GM12878 (cell line): ENCODE results near the gene AGBL1. TPM values are rescaled to one million over a fixed set of nuclear protein-coding genes. Genes with fewer than 3 reads are reported as not detected.

ENCODE experiments used
- ATAC-seq: fragments of 200-7000 bp; cut with Tn5 transposase; 3 replicates; pipeline ENCODE4 v1.9.1; 2020; ENCODE audit warnings: mild to moderate bottlenecking, moderate library complexity
- BruUV-seq: library from RNA; stranded (reverse); fragments of 400-500 nt; replicated peaks from 2 replicates; lab custom pipeline; 2021; lab: Mats Ljungman, UMichigan
- CTCF ChIA-PET: fragments of 300-600 bp; sonication (Branson Sonifier 250); formaldehyde crosslinking; extraction: SDS; loops from one replicate; lab custom pipeline; 2021; ENCODE audit warnings: inconsistent platforms; lab: Yijun Ruan, JAX
- POLR2A ChIA-PET: fragments of 350-600 bp; formaldehyde crosslinking; extraction: SDS; loops from one replicate; lab custom pipeline; 2021; ENCODE audit warnings: inconsistent platforms; lab: Charles Lee
- RAD21 ChIA-PET: fragments of 300-600 bp; sonication (Branson Sonifier 250); formaldehyde crosslinking; loops from one replicate; lab custom pipeline; 2023; ENCODE audit warnings: antibody characterized with exemption; ENCODE audit not compliant: unreplicated experiment; lab: Charles Lee
- SMC1A ChIA-PET: fragments of 300-600 bp; sonication (Branson Sonifier 250); formaldehyde crosslinking; loops from one replicate; lab custom pipeline; 2023; ENCODE audit not compliant: unreplicated experiment, uncharacterized antibody; lab: Charles Lee
- DNase-seq: peaks from one replicate; pipeline ENCODE4 v3.0.0-alpha.2; 2011; ENCODE audit warnings: low read depth, low spot score
- FAIRE-seq: peaks from 3 replicates; lab custom pipeline; 2011; peaks lifted over from hg19 to GRCh38; lab: Jason Lieb, UNC
- H2AFZ ChIP-seq: 2 replicates; pipeline ENCODE4 v1.6.0; 2011; ENCODE audit warnings: low read depth, low read length, control low read depth; ENCODE audit not compliant: control insufficient read depth
- H3K27ac ChIP-seq: 2 replicates; pipeline ENCODE4 v1.5.1; 2011; ENCODE audit warnings: control low read depth; ENCODE audit not compliant: control insufficient read depth, insufficient read depth
- H3K27me3 ChIP-seq, 2 experiments: replicated peaks in 1 of 2; 2 replicates each; pipeline versions ENCODE4 v1.6.0 to v1.6.1; 2011; ENCODE audit warnings: low read length in 1 of 2; ENCODE audit not compliant: control insufficient read depth in 2 of 2, insufficient read depth in 2 of 2
- H3K36me3 ChIP-seq, 2 experiments: 2 replicates each; pipeline ENCODE4 v1.5.1; 2011; ENCODE audit warnings: low read length in 1 of 2; ENCODE audit not compliant: control insufficient read depth in 2 of 2, insufficient read depth in 2 of 2
- H3K4me1 ChIP-seq: 2 replicates; pipeline ENCODE4 v1.6.1; 2011; ENCODE audit warnings: mild to moderate bottlenecking, low read length, moderate library complexity, mixed read lengths; ENCODE audit not compliant: control insufficient read depth, insufficient read depth
- H3K4me2 ChIP-seq: 2 replicates; pipeline ENCODE4 v1.6.0; 2011; ENCODE audit warnings: control low read depth; ENCODE audit not compliant: control insufficient read depth, insufficient read depth
- H3K4me3 ChIP-seq: fragments of 200-600 bp; sonication (generic); 2 replicates; pipeline ENCODE4 v1.5.1; 2016
- H3K79me2 ChIP-seq: 2 replicates; pipeline ENCODE4 v1.6.0; 2011; ENCODE audit warnings: low read length; ENCODE audit not compliant: control insufficient read depth, insufficient read depth
- H3K9ac ChIP-seq: 2 replicates; pipeline ENCODE4 v1.8.0; 2011; ENCODE audit warnings: low read length, control low read depth, mixed read lengths; ENCODE audit not compliant: control insufficient read depth, insufficient read depth
- H3K9me3 ChIP-seq: replicated peaks from 3 replicates; pipeline ENCODE4 v1.5.1; 2011; ENCODE audit warnings: mild to moderate bottlenecking, low read length; ENCODE audit not compliant: control insufficient read depth, insufficient read depth
- H4K20me1 ChIP-seq: 2 replicates; pipeline ENCODE4 v1.6.0; 2011; ENCODE audit not compliant: control insufficient read depth, insufficient read depth
- ATF7 ChIP-seq: fragments of 450-650 bp; IDR thresholded peaks from 2 replicates; pipeline ENCODE4 v1.6.1; 2016; ENCODE audit warnings: low read depth, mild to moderate bottlenecking
- BCLAF1 ChIP-seq: fragments of 450-650 bp; IDR thresholded peaks from 2 replicates; pipeline ENCODE4 v1.6.1; 2017; ENCODE audit warnings: antibody characterized with exemption, mild to moderate bottlenecking, moderate library complexity
- BHLHE40 ChIP-seq, 2 experiments: fragments of 450-650 bp in 1 of 2; IDR thresholded peaks; 2 replicates each; pipeline ENCODE4 v1.6.1; 2011 to 2017; ENCODE audit warnings: low read depth in 2 of 2, borderline replicate concordance in 1 of 2, improper control_type of control experiment in 1 of 2, low read length in 1 of 2, mild to moderate bottlenecking in 1 of 2
- CBX3 ChIP-seq: fragments of 200-600 bp; sonication (generic); IDR thresholded peaks from 2 replicates; pipeline ENCODE4 v1.6.1; 2016; ENCODE audit warnings: low read depth, borderline replicate concordance
- CHD2 ChIP-seq: IDR thresholded peaks from 2 replicates; pipeline ENCODE4 v1.6.1; 2011; ENCODE audit warnings: low read depth, low read length, improper control_type of control experiment, borderline replicate concordance
- KDM1A ChIP-seq: fragments of 200-600 bp; sonication (generic); IDR thresholded peaks from 2 replicates; pipeline ENCODE4 v1.6.1; 2016; ENCODE audit warnings: borderline replicate concordance
- MYB ChIP-seq: fragments of 150-350 bp; IDR thresholded peaks from 2 replicates; pipeline ENCODE4 v1.6.1; 2014; ENCODE audit warnings: mild to moderate bottlenecking, low read depth, low read length, borderline replicate concordance
- MYC ChIP-seq: IDR thresholded peaks from 2 replicates; pipeline ENCODE4 v1.6.1; 2011; ENCODE audit warnings: mild to moderate bottlenecking, low read length, moderate library complexity, inconsistent platforms; ENCODE audit not compliant: insufficient read depth, insufficient replicate concordance, insufficient read length, severe bottlenecking
- NFIC ChIP-seq: IDR thresholded peaks from 2 replicates; pipeline ENCODE4 v1.6.1; 2012; ENCODE audit warnings: low read depth, mild to moderate bottlenecking, inconsistent platforms, low read length, moderate library complexity
- PBX3 ChIP-seq: IDR thresholded peaks from 2 replicates; pipeline ENCODE4 v1.6.1; 2011; ENCODE audit warnings: mild to moderate bottlenecking, low read depth, low read length, moderate library complexity; ENCODE audit not compliant: insufficient replicate concordance
- POLR2AphosphoS2 ChIP-seq: IDR thresholded peaks from 2 replicates; pipeline ENCODE4 v1.6.1; 2011; ENCODE audit warnings: low read depth, mild to moderate bottlenecking, low read length, improper control_type of control experiment, moderate library complexity
- RUNX3 ChIP-seq: IDR thresholded peaks from 2 replicates; pipeline ENCODE4 v1.6.1; 2012; ENCODE audit warnings: low read length, inconsistent platforms
- SREBF1 ChIP-seq: IDR thresholded peaks from 2 replicates; pipeline ENCODE4 v1.6.1; 2012; ENCODE audit warnings: mild to moderate bottlenecking, low read length
- TAF1 ChIP-seq: IDR thresholded peaks from 2 replicates; pipeline ENCODE4 v1.6.1; 2011; ENCODE audit warnings: mild to moderate bottlenecking, low read depth, low read length, borderline replicate concordance
- WGBS: methylation state at CpG from one replicate; pipeline ENCODE4 v1.1.6; 2016; ENCODE audit warnings: low lambda C conversion rate; ENCODE audit not compliant: insufficient replicate concordance, insufficient coverage; ENCODE audit errors: missing lambda C conversion rate; 5-methylcytosine and 5-hydroxymethylcytosine counted together
- in situ Hi-C: fragments of 300-500 bp; cut with MboI; formaldehyde crosslinking; loops from 9 replicates; pipeline ENCODE4 v1.14.3; 2018; ENCODE audit warnings: mixed read lengths
- intact Hi-C: fragments of 100-400 bp; cut with micrococcal nuclease; formaldehyde crosslinking; loops from one replicate; pipeline ENCODE4 v1.14.2; 2022; ENCODE audit not compliant: unreplicated experiment
- polyA plus RNA-seq, 11 experiments: library from polyadenylated mRNA; depleted of rRNA in 4 of 11; unstranded in 6 of 11; stranded (reverse) in 5 of 11; fragments of >200 nt; fragmentation: Nextera tagmentation in 4 of 11; fragmentation: Illumina TruSeq in 1 of 11; extraction: Ambion mirVana in 4 of 11; extraction: Trizol in 1 of 11; gene quantifications; 1 replicate in 1 of 11; 2 replicates in 10 of 11; pipeline versions ENCODE4 v1.2.1 to v1.2.3, GENCODE V29; 2011 to 2016; ENCODE audit warnings: inconsistent platforms in 2 of 11, missing spikeins in 2 of 11, low read depth in 1 of 11
- total RNA-seq, 4 experiments: library from RNA; depleted of rRNA in 3 of 4; stranded (reverse); fragments of >200 nt in 3 of 4; fragmentation: Illumina TruSeq in 1 of 4; extraction: Trizol in 1 of 4; gene quantifications; 2 replicates each; pipeline versions ENCODE4 v1.2.1 to v1.2.3, GENCODE V29; 2013 to 2021
- TF ChIP-seq, protein P1 (sequence below): fragments of 450-650 bp; IDR thresholded peaks from 2 replicates; pipeline ENCODE4 v1.6.1; 2017; ENCODE audit warnings: mild to moderate bottlenecking
- TF ChIP-seq, protein P2 (sequence below): IDR thresholded peaks from 2 replicates; pipeline ENCODE4 v1.6.1; 2011; ENCODE audit warnings: low read depth, mild to moderate bottlenecking, low read length, moderate library complexity, borderline replicate concordance; ENCODE audit errors: extremely low read depth

Gene AGBL1
- total and polyA plus RNA-seq, 10 of the 15 experiments (the other 5 are each of a cell fraction or from before 2014, with no cell fraction given), result not detected

- TF ChIP-seq, protein P1, sequence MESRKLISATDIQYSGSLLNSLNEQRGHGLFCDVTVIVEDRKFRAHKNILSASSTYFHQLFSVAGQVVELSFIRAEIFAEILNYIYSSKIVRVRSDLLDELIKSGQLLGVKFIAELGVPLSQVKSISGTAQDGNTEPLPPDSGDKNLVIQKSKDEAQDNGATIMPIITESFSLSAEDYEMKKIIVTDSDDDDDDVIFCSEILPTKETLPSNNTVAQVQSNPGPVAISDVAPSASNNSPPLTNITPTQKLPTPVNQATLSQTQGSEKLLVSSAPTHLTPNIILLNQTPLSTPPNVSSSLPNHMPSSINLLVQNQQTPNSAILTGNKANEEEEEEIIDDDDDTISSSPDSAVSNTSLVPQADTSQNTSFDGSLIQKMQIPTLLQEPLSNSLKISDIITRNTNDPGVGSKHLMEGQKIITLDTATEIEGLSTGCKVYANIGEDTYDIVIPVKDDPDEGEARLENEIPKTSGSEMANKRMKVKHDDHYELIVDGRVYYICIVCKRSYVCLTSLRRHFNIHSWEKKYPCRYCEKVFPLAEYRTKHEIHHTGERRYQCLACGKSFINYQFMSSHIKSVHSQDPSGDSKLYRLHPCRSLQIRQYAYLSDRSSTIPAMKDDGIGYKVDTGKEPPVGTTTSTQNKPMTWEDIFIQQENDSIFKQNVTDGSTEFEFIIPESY, result no peak
- no peak for TF ChIP-seq SREBF1
- no peak for TF ChIP-seq ATF7
- TF ChIP-seq TAF1, result no peak
- TF ChIP-seq KDM1A, result no peak
- no peak for TF ChIP-seq BHLHE40 (IDR thresholded peaks at IDR 0.05; ENCODE audit: borderline replicate concordance in 1 of 2, low read depth in 2 of 2, low read length in 1 of 2)
- no peak for TF ChIP-seq CHD2
Measured at GRCh38 chr15:86403914-86404583, 324.4 kb downstream of the AGBL1 start (continued).

DNA sequence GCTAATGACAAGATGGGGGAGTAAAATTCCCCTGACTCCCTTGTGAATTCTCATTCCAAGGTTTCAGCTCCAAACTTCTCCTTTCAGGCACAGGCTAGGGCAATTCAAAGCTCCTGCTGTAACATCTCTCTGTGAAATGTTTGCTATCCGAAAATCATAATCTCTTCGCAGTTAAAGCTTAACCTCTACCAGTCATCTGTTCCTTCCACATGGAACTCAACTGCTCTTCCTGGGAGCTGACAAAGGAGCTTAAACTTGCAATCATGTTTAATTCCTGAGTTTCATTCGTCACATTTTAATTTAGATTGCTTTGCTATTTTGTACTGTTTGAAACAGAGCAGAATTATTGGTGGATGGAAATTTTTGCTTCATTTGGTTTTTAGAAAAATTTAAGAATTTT, 328.6 kb downstream of the AGBL1 start:
- Histone ChIP-seq H3K79me2 (no peaks in the 10 kb centered on the region), H3K27ac (no peak overlapping the region), H3K4me1 (no peaks in the 10 kb centered on the region), H3K4me3 (no peak overlapping the region), H3K27me3 (no peaks in the 10 kb centered on the region), H3K9ac (no peak overlapping the region), H4K20me1 (no peaks in the 10 kb centered on the region), H2AFZ (no peak overlapping the region), H3K4me2 (no peak overlapping the region), H3K9me3 (no peaks in the 10 kb centered on the region), H3K36me3 (no peaks in the 10 kb centered on the region)
- WGBS, result 0% methylated on average over 3 of the region's 3 CpGs
- in situ Hi-C loops (no loop called here), intact Hi-C loops (no loop called here)
- no TSS peak for BruUV-seq
- ChIA-PET CTCF (no interaction called here), POLR2A (no interaction called here), RAD21 (no interaction called here), SMC1A (no interaction called here)
- no peak for ATAC-seq
- DNase-seq, result no peak
- no peak for FAIRE-seq
- TF ChIP-seq, protein P2, sequence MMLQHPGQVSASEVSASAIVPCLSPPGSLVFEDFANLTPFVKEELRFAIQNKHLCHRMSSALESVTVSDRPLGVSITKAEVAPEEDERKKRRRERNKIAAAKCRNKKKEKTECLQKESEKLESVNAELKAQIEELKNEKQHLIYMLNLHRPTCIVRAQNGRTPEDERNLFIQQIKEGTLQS, result no peak
- TF ChIP-seq PBX3, result no peak
- TF ChIP-seq MYC, result no peak
- TF ChIP-seq POLR2AphosphoS2, result no peak
- no peak for TF ChIP-seq CBX3
- no peak for TF ChIP-seq TAF1
- no peak for TF ChIP-seq RUNX3
- TF ChIP-seq NFIC, result no peak
- no peak for TF ChIP-seq BCLAF1
- no peak for TF ChIP-seq MYB
- no peak for TF ChIP-seq ATF7
